ENCODE data around the gene SDC1.

The SDC1 gene

GRCh38 chr2:20227894-20228505 is 3.1 kb upstream of the SDC1 start:
- no peak for DNase-seq (ENCODE audit: low spot score)

GRCh38 chr2:20226152-20226545 is 1.2 kb upstream of the SDC1 start:
- DNase-seq (ENCODE audit: low spot score), result no peak

GRCh38 chr2:20225294-20226151 is 593 bp upstream of the SDC1 start:
- DNase-seq (ENCODE audit: low spot score), result peak; percentile 22

- no peak for DNase-seq (ENCODE audit: low spot score)
These were observed 690 bp downstream of the SDC1 start for GRCh38 chr2:20224164-20224715.

GRCh38 chr2:20223407-20224163 is 1.3 kb downstream of the SDC1 start:
- DNase-seq (ENCODE audit: low spot score), result peak; percentile 16

GRCh38 chr2:20222769-20223406 is 2.0 kb downstream of the SDC1 start:
- no peak for DNase-seq (ENCODE audit: low spot score)

- DNase-seq (ENCODE audit: low spot score), result no peak
These were observed 2.7 kb downstream of the SDC1 start for GRCh38 chr2:20222014-20222768.

GRCh38 chr2:20221555-20221973 is 3.4 kb downstream of the SDC1 start:
- no peak for DNase-seq (ENCODE audit: low spot score)

- DNase-seq (ENCODE audit: low spot score), result no peak
These were observed 4.0 kb downstream of the SDC1 start for GRCh38 chr2:20220806-20221554.

- no peak for DNase-seq (ENCODE audit: low spot score)
These were observed 5.1 kb downstream of the SDC1 start for GRCh38 chr2:20219763-20220380.

- no peak for DNase-seq (ENCODE audit: low spot score)
These were observed 6.3 kb downstream of the SDC1 start for GRCh38 chr2:20218331-20219320.

GRCh38 chr2:20217041-20217970 is 7.6 kb downstream of the SDC1 start:
- no peak for DNase-seq (ENCODE audit: low spot score)

GRCh38 chr2:20216130-20217025 is 8.6 kb downstream of the SDC1 start:
- no peak for DNase-seq (ENCODE audit: low spot score)

- no peak for DNase-seq (ENCODE audit: low spot score)
These were observed 9.5 kb downstream of the SDC1 start for GRCh38 chr2:20215183-20216040.

GRCh38 chr2:20214566-20215182 is 10.3 kb downstream of the SDC1 start:
- no peak for DNase-seq (ENCODE audit: low spot score)
